HG02798 (cell line): Measurements from ENCODE around the gene UPK3BL1.
"Not testable (repeated sequence)": the region's sequence is repeated elsewhere in the genome, so short reads cannot be mapped to it uniquely, and the experiment has no call there.

Experiments used
- ATAC-seq: cut with Tn5 transposase; IDR thresholded peaks from one replicate; pipeline ENCODE4 v1.9.1; 2021; ENCODE audit warnings: mild to moderate bottlenecking; ENCODE audit not compliant: unreplicated experiment, poor library complexity

Gene UPK3BL1

DNA sequence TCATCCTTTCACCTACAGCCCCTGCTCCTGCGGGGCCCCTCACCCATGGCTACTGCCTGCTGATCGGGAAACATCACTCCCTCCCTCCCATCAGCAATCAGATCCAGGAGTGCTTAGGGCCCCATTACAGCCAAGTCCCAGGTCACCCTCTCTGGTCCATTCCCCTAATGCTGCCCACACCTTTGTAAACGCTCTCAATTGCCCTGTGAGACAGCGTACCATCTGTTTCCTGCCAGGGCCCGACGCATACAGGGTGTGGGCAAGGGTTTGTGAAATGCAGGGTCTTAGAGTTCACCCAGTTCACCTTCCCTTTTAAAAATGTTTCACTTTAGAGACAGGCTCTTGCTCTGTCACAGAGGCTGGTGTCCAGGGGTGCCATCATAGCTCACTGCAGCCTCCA is 8.3 kb downstream of the UPK3BL1 start:
- ATAC-seq, result not testable (repeated sequence)

DNA sequence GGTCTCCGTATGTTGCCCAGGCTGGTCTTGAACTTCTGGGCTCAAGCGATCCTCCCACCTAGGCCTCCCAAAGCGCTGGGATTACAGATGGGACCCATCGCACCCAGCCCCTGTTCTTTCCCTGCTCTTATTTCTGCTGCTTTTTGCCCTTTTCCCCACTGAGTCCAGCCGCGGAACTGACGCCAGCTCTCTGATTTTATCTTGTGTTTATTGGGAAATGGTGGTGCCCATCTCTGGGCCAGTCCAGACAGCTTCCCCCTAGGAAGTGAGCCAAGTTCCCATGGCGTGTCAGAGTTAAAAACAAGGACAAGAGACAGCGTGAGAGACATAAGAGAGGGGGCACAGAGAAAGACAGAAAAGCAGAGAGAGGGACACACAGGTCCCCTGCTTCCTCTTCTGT is 12.0 kb downstream of the UPK3BL1 start:
- ATAC-seq, result not testable (repeated sequence)

DNA sequence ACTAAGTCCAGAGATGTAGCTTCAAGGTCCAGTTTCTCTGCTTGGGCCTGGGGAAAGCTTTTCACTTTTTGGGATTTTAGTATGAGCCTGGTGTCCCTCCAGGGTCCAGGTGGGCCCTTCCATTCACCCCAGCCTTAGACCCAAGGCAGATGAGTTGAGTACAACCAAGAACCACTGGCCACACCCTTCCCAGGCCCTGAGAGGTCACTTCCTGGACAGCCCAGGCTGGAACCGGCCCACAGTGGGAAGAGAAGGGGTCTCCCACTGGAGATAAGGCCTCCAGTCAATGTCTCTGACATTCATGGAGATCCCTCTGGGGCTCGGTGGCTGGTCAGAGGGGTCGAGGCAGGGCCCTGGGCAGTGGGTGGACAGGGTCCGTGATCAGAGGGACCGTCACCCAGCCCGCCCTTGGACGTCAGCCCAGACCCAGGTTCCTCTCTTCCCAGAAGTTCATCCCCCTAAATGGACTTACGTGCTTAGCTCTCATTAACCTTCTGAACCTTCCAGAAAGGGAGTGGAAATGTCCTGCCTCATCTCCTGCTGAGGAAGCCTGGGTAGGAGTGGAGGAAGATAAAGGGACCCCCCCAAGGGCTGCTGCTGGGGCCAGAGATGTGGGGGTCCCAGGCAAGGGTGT is 15.2 kb downstream of the UPK3BL1 start:
- ATAC-seq, result not testable (repeated sequence)

DNA sequence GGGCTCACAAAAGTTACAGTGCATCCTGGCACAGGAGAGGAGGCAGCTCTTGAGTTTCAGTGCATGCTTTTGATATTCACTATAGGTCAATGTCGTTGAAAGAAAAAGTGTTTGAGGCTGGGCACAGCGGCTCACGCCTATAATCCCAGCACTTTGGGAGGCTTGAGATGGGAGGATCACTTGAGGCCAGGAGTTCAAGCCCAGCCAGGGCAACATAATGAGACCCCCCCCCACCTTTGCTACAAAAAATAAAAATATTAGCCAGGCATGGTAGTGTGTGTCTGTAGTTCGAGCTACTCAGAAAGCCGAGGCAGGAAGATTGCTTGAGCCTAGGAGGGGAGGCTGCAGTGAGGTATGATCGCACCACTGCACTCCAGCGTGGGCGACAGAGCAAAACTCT is 24.5 kb downstream of the UPK3BL1 start:
- ATAC-seq, result not testable (repeated sequence)

DNA sequence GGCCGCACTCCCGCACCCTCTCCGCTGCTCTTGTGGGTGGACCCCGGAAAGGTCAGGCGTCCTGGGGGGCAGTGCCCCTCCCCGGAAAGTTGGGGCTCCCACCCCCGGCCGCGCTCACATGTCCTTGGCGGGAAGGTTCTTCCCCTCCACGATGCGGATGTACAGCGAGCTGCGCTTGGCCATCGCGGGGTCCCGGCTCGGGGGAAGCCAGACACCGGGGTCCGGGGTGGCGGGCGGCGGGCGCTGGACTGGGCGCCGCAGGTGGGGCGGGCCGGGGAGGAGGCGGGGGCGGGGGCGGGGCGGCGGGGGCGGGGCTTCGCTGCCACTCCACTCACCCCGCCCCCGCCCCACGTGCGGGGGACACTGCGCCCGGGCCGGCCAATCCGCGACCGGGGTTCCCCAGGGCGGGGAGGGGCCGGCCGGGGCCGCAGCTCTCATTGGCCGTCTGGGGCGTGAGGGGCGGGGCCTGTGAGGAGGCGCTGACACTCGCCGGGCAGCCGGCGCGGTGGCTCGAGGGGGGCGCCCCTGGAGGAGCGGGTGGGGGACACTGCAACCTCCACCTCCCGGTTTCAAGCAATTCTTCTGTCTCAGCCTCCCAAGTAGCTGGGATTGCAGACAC is 26.0 kb downstream of the UPK3BL1 start, which contains the start of gene RASA4:
Gene RASA4 (minus strand): TSS at position 250 of the 619 bp plus-strand sequence. CDS start 67 bp downstream, at position 183.
- ATAC-seq, result peak; percentile 82

DNA sequence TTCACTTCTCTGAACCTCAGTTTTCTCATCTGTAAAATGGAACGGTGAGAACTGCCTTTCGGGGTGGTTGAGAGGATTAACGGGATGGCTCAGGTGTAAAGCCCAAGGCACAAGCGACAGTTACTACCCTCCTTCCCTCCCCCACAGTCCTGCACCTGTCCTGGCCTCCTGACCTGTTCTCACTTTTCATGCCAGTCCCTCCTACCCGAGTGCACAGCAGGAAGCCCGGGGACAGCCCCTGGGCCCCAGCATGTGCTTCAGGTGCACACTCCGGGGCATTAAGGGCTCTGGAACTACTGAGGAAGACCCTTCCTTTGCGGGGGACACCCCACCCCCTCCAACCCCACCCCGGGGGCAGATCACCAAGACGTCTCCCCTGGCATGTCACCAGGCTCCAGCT is 26.7 kb downstream of the UPK3BL1 start:
- ATAC-seq, result not testable (repeated sequence)

DNA sequence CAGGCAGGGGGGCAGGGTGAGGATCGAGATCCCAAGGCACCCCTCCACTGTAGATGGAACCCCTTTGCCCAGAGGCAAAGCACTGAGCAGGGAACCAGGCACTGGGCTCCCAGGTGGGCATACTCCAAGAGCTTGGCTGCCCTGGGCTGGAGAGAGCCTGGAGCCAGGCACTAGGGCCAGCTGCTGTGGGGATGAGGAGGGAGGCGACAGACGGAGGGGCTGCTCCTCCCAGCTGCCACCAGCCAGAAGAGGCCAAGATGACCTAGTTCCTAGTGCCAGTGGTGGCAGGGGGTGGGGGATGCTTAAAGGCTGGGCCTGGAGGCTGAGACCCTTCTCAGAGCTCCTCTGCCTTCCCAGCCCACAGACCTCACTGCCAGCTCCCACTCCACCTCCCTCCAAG is 27.7 kb downstream of the UPK3BL1 start:
- not testable (repeated sequence) for ATAC-seq

DNA sequence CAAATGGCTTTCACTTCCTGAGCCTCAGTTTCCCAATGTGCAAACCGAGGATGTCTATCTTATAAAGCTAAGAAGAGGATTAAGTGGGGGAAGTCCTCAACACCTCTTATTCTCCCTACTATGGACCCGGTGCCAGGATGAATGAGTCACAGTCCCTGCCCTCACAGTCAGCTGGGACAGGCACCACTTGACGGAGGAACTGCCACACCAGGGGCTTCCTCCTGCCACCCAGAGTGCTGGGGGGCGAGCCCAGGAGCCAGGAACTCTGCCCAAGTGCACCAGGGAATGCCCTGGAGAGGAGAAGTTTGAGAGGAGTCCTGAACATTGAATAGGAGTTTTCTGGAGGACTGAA is 28.3 kb downstream of the UPK3BL1 start:
- peak; percentile 26 for ATAC-seq

DNA sequence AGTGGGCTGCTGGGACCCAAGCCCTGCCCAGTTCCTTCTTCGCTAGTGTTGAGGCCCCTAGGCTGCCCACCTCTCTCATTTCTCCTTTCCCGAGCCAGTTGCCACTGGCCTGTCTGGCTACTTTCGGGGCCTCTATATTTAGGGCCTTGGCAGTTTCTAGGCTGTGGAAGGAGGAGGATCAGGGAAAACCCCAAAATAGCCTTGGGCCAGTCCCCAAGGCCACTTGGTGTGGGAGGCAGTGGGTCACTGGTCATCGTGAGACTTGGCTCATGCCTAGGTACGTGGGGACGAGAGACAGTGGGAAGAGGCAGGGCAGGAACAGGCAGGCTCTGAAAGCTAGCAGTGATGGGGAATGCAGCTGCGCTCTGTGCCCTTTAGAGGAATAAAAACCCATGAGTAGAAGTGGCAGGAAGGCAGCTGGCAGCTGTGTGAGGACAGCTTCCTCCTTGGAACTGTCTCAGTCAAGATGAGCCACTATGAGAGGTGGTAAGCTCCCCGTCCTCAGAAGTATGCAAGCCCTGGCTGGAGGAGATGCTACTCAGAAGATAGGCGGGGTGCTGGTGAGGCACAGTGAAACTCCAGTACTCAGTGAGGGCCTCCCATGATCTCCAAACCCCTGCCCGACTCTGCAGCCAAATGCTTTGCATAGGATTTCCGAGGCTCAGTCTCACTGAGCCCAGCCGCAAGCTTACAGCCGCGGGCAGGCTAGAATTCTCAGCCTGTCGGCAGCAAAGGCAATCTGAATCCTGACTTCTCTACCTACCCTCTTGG is 28.8 kb downstream of the UPK3BL1 start:
- peak; percentile 69 for ATAC-seq

DNA sequence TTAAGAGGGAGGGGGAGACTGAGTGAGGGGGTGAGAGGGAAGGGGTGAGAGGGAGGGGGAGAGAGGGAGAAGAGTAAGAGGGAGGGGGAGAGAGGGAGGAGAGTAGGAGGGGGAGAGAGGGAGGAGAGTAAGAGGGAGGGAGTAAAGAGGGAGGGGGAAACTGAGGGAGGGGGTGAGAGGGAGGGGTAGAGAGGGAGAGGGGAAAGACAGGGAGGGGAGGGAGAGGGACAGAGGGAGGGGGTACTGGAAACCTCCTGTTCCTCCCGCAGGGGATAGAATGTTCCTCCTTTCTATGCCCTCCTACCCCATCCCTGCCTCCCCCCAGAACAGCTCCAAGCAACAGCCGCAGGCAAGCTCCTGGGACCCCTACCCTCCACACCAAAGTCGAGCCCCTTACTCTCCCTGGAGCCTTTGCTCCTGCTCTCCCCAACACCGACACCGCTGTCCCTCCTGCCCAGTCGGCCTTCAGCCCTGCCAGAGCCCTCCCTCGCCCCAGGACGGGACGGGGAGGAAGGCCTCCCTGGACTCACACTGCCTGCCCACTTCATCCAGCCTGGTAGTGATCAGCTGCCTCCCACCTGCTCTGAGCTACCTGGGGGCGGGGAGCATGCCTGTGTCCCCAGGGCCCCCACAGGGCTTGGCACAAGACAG is 30.8 kb downstream of the UPK3BL1 start:
- not testable (repeated sequence) for ATAC-seq

DNA sequence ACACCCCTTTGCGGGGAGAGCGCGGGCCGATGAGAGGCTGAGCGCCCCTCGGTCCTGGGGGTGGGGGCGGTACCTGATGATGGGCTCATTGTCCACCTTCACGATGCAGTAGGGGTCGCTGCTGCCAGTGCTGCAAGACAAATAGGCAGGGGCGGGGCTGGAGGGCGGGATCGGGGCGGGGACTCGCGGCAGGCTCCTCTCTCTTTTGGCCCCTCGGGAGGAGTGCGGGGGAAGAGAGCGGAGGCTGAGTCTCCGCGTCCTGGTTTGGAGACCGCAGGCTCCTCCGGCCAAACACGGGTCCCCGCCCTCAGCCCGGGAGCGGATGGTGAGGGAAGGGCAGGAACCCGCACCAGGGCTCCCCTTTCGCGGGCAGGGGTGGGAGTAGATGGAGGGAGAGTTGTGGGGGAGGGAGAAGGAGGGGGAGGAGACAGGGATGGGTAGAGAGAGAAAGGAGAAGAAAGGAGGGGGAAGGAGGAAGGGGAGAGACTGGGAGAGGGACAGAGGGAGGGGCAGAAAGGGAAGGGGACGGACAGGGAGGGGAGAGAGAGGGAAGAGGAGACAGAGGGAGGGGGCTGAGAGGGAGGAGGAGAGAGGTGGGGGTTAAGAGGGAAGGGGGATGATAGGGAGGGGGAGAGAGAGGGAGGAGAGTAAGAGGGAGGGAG is 31.4 kb downstream of the UPK3BL1 start:
- peak; percentile 44 for ATAC-seq

DNA sequence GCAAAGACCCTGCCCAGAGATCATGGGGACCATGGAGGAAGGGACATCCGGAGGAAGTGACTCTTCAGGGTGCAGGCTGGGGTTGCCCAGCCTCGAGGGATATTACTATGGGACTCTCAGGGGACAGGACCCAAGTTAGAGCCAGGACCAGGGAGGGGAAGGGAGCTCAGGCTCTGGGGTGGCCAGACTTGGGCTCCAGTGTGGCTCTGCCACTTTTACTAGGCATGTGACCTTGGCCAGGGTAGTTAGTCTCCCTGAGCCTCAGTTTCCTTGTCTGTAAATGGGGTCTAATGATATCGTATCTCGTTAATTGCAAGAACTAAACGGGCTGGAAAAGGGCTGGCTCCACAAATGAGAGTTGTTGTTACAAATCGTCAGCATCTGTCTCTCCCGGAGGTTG is 32.1 kb downstream of the UPK3BL1 start:
- not testable (repeated sequence) for ATAC-seq

DNA sequence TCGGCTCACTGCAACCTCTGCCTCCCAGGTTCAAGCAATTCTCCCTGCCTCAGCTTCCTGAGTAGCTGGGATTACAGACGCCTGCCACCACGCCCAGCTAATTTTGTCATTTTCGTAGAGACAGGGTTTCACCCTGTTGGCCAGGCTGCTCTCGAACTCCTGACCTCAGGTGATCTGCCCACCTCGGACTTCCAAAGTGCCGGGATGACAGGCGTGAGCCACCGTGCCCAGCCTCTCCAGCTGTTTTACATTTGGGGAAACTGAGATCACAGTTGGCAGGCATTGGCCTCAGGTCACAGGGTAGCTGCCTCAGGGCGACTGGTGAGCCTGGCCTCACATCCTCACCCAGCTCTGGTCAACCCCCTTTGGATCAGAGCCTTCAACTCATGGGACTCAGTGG is 32.9 kb downstream of the UPK3BL1 start:
- ATAC-seq, result not testable (repeated sequence)

DNA sequence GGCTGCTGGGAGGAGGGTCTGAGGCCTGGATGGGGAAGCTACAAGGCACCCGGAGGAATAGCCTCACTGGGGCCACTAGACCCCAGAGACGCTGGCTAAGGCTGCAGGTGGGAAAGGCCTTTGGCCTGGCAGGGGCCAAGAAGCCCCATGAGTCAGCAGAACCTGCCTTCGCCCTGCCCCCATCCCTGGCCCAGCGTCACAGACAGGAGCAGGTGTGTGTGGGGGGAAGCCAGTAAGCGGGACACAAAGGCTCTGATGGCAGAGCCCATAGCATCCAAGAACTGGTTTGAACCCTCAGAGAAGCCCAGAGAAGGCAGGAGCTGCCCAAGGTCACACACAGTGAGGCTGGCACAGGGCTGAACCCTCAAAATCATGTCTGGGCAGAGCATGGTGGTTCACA is 35.7 kb downstream of the UPK3BL1 start:
- not testable (repeated sequence) for ATAC-seq

DNA sequence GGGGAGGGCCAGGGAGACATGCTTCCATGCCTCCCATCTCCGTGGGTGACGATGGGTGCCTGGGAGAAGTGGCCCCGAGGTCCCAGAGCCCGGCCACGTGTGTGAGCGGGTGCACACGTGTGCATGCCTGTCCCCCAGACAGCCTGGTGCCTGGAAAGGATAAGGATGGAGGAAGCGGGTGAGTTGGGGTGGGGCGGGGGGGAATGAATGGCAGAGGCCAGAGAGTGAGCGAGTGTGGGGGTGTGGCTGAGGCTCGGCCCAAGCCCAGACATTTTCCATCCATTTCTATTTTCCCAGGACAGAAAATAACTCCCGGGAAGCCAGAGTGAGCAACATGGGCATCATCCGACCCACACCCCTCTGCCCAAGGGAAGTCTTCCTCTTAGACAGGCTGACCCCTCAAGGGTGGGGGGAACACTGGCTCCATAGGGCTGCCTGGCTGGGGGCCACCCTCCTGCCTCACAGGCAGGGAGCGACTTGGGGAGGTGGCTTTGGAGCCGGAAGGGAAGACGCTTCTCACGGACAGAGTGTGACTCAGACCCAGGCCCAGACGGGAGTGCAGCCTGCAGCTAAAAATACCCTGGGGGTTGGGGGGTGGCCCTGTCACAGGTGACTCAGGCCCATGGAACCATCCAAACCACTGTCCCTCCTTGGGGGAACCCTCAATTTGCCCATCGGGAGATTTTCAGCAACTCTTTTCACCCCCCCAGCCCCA is 38.0 kb downstream of the UPK3BL1 start:
- ATAC-seq, result not testable (repeated sequence)

DNA sequence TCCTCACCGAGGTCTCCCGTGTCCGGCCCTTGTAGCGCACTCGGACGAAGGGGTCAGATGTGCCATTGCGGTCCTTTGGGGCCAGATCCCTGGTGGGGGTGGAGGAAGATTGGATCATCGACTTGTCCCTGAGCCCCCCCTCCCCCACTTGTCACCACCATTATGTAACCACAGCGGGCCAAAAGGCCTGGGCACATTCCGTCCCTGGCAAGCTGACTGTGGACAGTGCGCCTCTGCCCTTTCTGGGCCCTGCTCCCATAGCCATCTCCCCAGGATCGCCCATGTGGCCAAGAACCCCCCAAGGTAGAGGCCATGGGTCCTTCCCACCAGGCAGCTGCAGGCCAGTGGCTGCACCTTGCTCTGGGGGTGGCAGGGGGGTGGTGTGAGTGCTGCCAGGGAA is 40.3 kb downstream of the UPK3BL1 start:
- not testable (repeated sequence) for ATAC-seq

DNA sequence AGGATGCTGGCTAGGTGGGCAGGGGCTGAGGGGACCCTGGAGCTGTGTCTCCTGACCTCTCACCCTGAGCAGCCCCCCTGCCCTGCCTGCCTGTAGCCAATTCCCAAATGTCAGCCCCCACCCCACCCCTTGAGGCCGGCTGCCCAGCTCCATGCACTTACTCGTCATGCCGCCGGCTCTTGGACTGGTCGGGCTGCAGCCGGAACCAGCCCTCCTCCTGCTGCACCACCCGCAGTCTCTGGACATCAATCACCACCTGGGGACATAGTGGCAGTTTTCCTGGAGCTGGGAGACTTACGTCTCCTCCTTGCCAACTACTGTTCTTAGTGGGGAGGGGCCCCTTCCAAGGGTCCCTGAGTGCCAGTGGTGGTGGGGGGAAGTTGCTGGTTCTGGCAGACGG is 42.9 kb downstream of the UPK3BL1 start:
- not testable (repeated sequence) for ATAC-seq

DNA sequence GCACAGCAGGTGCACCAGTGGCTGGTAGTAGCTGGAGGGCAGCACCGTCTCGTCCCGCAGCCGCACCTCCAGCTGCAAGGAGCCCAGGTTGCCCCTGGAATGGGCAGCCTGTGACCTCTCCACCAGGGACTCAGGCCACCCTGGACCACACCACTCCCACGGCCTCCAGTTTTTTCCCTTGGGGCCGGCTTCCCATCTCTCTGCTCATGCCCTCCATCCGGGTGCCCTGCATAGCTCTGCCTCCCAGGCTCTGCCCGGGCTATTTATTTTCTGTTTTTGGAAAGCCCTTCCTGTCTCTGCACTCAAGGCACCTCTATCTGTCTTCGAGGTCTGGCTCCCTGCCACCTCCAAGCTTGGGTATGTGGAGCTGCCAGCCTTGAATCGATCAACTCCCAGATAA is 46.6 kb downstream of the UPK3BL1 start:
- ATAC-seq, result not testable (repeated sequence)

DNA sequence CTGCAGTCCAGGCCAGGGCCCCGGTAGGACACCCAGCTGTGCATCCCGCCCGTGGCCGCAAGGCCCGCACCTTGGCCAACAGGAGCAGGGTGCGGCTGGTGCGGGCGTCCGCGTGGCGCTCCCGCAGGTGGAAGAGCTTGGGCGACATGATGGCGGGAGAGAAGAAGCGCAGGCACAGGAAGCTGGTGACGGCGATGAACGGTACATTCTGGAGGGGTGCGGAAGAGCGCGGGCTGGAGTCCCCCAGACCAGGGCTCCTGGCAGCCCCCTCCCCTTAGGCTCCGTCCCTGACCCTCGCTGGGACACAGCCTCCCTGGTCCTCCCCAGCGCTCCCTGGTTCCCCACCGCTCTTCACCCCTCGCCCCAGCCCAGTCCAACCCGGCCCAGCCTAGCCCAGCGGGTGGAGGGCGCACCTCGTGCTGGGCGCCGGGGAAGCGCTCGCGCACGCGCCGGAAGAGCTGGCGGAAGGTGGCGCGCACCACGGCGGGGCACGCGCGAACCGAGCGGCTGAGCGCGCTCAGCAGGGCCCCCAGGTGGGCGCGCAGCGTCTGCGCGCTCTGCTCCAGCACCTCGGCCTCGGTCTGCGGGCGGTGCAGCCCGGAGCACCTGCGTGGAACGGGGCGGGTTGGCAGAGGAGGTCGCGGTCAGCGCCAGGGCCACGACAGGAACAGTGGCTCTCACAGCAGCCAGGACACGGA is 48.8 kb downstream of the UPK3BL1 start:
- peak; percentile 72 for ATAC-seq
